Measurements from ENCODE around the gene AIPL1. TPM values are rescaled to one million over a fixed set of nuclear protein-coding genes. Genes with fewer than 3 reads are reported as not detected.
A peak's percentile ranks its signal among the peaks of the same experiment; 100 is the strongest.

The AIPL1 gene
- total and polyA plus RNA-seq, 2 of the 13 experiments (the other 11 are each of a cell fraction or from before 2014, with no cell fraction given) = not detected

DNA sequence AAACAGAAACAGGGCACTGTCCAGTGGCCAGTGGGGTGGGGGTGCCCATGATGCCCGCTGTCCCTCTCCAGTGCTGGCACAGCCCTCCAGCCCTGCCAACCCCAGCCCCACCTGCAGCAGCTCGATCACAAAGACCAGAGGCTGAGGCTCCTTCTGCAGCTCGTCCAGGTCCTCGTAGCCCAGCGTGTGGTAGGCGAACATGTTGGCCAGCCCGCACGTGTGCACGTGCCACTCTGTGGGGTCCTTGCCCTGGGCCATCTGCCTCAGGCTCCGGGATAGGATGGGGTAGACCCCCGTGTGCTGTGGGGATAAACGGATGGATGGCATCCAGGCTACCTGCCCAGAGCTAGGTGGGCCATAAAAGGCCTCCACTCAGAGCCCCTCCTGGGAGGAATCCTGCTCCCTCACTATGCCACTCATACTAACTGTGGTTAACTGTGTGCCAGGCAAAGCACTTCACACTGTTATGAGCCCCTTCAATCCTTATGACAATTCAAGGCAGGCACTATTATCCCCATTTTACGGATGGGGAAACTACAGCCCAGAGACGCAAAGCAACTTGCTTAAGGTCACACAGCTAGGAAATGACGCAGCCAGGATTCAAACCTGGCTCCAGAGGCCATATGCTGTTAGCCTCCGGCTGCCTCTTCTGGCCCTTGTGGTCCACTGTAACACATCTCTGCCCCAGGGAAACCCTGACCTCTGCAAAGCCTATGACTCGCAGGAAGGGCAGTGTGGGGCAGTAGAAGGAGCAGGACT, 6.5 kb downstream of the AIPL1 start:
- in situ Hi-C loops (cut with HindIII; ENCODE audit: extremely low pct_ligation_motif_present, low pct_unique_long_range_greater_than_20kb) = no loop called here
- 50% methylated on average over 6 of the region's 17 CpGs for WGBS (ENCODE audit: low lambda C conversion rate)
- Histone ChIP-seq H4K20me1 (ENCODE audit: insufficient read depth, low read length) (no peaks in the 10 kb centered on the region), H3K9me3 (ENCODE audit: low read length) (peaks cover 13% of the 10 kb centered on the region), H3K4me2 (ENCODE audit: low read depth, low read length) (no peak overlapping the region), H3K4me3 (replicated peaks in 1 of 3; ENCODE audit: insufficient read depth in 1 of 3, low read depth in 2 of 3, low read length in 3 of 3) (no peak overlapping the region), H3K9ac (ENCODE audit: insufficient read depth, low read depth, low read length) (no peak overlapping the region), H3K27me3 (ENCODE audit: control insufficient read depth in 1 of 2, insufficient read depth in 2 of 2, low read length in 2 of 2) (peaks cover 0 to 8% of the 10 kb centered on the region in 2 experiments; a peak in 3 of 5 replicates), H3K4me1 (ENCODE audit: insufficient read depth, low read length) (no peaks in the 10 kb centered on the region), H2AFZ (ENCODE audit: low read length) (no peak overlapping the region), H3K79me2 (ENCODE audit: insufficient read depth, low read length) (no peaks in the 10 kb centered on the region), H3K36me3 (replicated peaks in 1 of 2; ENCODE audit: control insufficient read depth in 1 of 2, insufficient read depth in 2 of 2, low read length in 2 of 2) (no peaks in the 10 kb centered on the region), H3K27ac (ENCODE audit: extremely low read length, insufficient read depth, low read length) (no peak overlapping the region)
- FAIRE-seq = no peak
- no peak for ATAC-seq
- no TSS peak for BruUV-seq (replicated peaks)
- intact Hi-C loops (cut with micrococcal nuclease; ENCODE audit: unreplicated experiment) = no loop called here
- CTCF ChIA-PET (ENCODE audit: low intra/inter-chr PET ratio, low total read pairs) = no interaction called here
- no peak for DNase-seq (ENCODE audit: low spot score)
- no peak for TF ChIP-seq ZNF207 (IDR thresholded peaks at IDR 0.05; ENCODE audit: borderline replicate concordance)
- TF ChIP-seq, protein P1, sequence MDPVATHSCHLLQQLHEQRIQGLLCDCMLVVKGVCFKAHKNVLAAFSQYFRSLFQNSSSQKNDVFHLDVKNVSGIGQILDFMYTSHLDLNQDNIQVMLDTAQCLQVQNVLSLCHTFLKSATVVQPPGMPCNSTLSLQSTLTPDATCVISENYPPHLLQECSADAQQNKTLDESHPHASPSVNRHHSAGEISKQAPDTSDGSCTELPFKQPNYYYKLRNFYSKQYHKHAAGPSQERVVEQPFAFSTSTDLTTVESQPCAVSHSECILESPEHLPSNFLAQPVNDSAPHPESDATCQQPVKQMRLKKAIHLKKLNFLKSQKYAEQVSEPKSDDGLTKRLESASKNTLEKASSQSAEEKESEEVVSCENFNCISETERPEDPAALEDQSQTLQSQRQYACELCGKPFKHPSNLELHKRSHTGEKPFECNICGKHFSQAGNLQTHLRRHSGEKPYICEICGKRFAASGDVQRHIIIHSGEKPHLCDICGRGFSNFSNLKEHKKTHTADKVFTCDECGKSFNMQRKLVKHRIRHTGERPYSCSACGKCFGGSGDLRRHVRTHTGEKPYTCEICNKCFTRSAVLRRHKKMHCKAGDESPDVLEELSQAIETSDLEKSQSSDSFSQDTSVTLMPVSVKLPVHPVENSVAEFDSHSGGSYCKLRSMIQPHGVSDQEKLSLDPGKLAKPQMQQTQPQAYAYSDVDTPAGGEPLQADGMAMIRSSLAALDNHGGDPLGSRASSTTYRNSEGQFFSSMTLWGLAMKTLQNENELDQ (CRISPR knock-in tag; IDR thresholded peaks at IDR 0.05; ENCODE audit: borderline replicate concordance) = no peak
- TF ChIP-seq ZNF768 (CRISPR knock-in tag; IDR thresholded peaks at IDR 0.05) = peak; percentile 82
- no peak for TF ChIP-seq CHD2 (IDR thresholded peaks at IDR 0.05; ENCODE audit: low read depth, low read length)
- TF ChIP-seq ARID4A (CRISPR knock-in tag; IDR thresholded peaks at IDR 0.05; ENCODE audit: borderline replicate concordance) = no peak
- POLR2A ChIA-PET = no interaction called here
